ENCODE data around the gene POLR2J.

DNA sequence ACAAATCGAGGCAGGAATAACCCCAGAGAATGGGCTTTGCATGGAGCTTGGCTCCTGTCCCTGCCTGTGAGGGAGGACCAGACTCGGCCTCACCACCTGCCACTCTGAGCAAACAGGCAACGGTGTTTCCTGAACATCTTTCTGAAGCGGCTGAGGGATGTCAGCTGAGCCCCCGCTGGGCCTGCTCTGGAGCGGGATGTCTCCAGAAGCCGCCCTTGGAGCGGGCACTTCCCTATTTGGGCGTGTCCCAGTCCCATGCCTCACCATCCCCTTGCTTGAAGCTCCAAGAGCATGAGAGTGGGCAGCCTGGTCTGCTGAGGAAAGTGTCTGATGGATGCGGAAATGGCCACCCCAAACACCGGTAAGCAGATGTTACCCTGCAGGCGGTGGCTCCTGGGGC lies 24.3 kb downstream of the POLR2J start:
- TF ChIP-seq POLR2A (IDR thresholded peaks at IDR 0.05), result no peak
- TF ChIP-seq CTCF (IDR thresholded peaks at IDR 0.05), result no peak
